LNCAP (cell line): ENCODE data around the gene STYXL2.

ENCODE experiments used
- CTCF ChIP-seq: fragments of 450-650 bp; IDR thresholded peaks from 2 replicates; pipeline ENCODE4 v1.5.1; 2017; ENCODE audit warnings: mild to moderate bottlenecking

Gene STYXL2

DNA sequence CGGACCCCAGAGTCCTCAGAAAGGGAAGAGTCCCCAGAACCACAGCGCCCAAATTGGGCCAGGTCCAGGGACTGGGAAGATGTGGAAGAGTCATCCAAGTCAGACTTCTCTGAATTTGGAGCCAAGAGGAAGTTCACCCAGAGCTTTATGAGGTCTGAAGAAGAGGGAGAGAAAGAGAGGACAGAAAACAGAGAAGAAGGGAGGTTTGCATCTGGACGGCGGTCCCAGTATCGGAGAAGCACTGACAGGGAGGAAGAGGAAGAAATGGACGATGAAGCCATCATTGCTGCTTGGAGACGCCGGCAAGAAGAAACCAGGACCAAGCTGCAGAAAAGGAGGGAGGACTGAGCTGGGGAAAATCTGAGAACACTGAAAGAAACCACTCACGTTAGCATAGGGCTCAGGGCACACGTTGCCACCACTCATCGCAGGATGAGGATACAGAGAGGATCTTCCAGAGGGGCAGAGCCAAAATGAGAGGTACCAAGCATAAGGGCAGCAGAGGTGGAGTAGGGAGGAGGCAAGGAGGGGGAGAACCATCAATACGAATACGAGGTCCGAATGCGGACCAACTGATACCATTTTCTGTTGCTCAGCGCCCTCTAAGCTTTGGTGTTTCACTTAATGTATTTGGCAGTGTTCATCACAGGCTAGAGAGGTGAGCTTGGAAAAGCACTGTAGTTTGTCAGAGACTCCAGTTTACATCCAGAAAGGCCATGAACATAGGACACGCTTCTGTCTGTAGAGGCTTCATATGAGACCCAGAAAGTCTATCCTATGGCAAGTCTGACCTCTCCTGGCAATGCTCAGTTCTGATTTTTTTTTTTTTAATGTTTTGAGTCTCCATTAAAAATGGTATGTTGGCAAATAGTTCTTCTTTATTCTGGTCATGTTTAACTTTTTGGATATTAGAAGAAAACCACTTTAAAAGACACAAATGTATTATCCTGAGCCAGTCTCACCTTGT, 34.7 kb downstream of the STYXL2 start:
- TF ChIP-seq CTCF, result no peak

GRCh38 chr1:167130829-167131510, 37.1 kb downstream of the STYXL2 start:
- TF ChIP-seq CTCF, result no peak

DNA sequence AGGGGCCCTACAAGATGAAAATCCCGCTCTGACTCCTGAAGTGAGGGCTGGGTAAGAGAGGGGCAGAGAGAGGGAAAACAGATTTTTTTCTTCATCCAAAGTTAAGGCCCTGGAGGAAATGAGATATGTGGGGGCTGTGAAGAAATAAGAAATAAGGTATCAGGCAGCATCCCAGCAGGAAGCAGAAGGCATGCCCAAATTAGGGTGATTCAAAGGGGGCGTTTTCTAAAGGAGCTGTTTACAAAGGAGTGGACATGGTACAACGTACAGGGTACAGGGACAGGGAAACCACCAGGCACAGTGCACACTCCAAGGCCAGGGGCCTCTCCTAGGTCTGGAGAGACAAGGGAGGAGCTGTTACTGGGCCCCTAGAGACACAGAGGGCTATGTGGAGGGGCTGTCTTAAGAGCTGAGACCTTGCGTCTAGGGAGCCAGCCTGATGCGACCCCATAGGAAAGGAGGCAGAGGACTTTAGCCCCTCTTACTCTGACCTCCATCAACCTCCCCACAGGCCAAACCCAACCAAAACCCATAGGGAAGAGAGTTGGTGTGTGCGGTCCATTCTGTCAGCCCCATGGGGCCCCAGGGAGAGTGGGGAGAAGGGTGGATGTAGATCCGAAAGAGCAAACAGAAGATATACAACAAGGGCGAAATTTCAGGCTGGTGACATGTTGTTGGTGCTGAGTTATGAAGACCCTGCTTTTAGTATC, 38.6 kb downstream of the STYXL2 start:
- TF ChIP-seq CTCF, result no peak

DNA sequence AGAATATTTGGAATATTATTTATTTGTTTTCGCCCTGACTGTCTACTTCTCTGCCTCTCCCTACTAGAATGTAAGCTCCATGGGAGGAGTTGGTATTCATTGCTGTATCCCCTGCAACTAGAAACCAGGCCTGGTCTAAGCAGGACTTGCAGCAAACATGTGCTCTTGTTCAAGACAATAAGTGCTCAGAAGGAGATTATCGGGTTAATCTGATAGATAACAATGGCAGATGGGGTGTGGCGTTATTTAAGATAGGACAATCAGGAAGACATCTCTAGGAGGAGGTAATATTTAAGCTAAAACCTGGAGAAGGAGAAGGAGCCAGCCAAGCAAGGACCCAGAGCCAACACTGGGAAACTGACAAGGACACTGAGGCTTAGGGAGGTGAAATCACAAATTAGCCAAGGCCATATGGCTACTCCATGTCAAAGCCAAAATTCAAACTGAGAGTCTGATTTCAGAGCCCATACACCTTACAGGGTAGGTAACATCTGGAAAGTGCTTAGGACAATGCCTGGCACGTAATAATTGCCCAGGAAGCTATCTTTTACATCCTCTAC, 41.5 kb downstream of the STYXL2 start:
- no peak for TF ChIP-seq CTCF

- no peak for TF ChIP-seq CTCF
These were observed 42.3 kb downstream of the STYXL2 start for GRCh38 chr1:167136191-167136614.

- TF ChIP-seq CTCF, result no peak
These were observed 42.9 kb downstream of the STYXL2 start for GRCh38 chr1:167136806-167137205.

DNA sequence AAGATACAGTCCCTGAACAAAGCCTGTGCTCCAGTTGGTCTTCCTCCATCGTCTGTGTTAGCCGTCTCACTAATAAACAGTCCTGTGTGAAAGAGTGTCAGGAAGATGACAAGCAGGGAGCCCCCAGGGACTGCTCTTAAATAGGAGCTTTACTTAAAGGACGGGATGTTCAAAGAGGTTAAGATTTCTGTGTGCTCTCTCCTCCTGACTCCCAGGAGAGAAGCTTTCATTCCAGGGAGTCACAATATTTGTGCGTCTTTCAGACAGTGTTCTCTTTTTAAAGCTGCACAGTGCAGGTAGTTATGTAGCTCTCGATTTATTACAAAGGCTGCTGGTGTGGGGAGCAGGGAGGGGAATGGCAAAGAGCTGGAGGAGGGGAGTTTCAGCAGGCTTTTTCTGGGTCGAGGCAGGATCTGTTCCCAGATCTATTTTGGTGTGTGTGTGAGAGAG, 43.5 kb downstream of the STYXL2 start:
- no peak for TF ChIP-seq CTCF
